ENCODE measurements around the gene TRMT61A. TPM values are rescaled to one million over a fixed set of nuclear protein-coding genes. Genes with fewer than 3 reads are reported as not detected.

The TRMT61A gene
- total and polyA plus RNA-seq, 2 of the 4 experiments (the other 2 are of a cell fraction): 5.7 to 16.2 TPM

DNA sequence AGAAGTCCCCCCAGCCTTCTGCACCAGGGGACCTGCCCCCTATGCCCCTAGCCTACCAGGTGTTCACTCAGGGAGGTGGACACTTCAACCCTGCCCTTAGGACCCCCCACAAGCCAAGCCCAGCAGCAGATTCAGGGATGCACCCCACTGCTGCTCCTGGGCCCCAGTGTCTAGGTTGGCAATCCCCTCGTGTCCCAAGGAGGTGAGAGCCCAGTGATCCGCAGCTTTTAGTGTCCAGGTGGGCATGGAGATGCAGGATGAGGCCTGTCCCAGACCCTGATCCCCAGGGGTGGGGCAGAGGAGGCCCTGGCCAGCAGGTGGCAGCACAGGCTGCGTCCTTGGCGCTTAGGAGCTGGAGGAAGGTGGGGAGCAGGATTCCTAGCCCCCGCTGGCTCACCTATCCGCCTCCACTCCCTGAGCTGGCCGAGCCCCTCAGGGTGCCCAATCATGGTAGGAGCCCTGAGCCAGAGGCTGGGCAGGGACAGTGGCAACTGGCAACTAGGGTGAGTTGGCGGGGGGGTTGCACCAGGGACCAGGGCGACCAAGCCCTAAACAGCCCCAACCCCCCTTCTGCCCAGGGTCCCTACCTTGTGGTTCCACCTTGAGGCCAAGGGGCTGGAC is 10.5 kb upstream of the TRMT61A start:
- Histone ChIP-seq H2AFZ (replicated peaks; ENCODE audit: low read length, poor library complexity) (peak overlapping the region; percentile 71), H4K91ac (ENCODE audit: insufficient read depth, low read depth, low read length) (no peak overlapping the region), H2BK120ac (ENCODE audit: low read depth, low read length) (no peak overlapping the region), H3K36me3 (ENCODE audit: control insufficient read depth, insufficient read depth, low read length) (peaks cover 2% of the 10 kb centered on the region; the same call in 1 of the 2 replicates), H4K20me1 (ENCODE audit: insufficient read depth, low read length) (peaks cover 12% of the 10 kb centered on the region), H4K8ac (ENCODE audit: low read depth in 2 of 2, low read length in 2 of 2) (0 out of 4 replicates have a peak overlapping the region, but pooled peaks of 1 of the 2 experiments have one; percentile 24), H3K4me2 (ENCODE audit: low read depth, low read length) (no peak overlapping the region), H3K4me3 (ENCODE audit: insufficient read depth, low read depth, low read length) (no peak overlapping the region), H2AK5ac (ENCODE audit: low read depth, low read length) (peak overlapping the region; percentile 30; the same call in 1 of the 2 replicates), H2BK20ac (ENCODE audit: low read depth, low read length) (no peak overlapping the region), H3K27me3 (ENCODE audit: control insufficient read depth, insufficient read depth, low read length) (peaks cover 12% of the 10 kb centered on the region), H2BK15ac (ENCODE audit: low read depth, low read length) (no peak overlapping the region), H3K14ac (replicated peaks; ENCODE audit: low read depth, low read length) (no peak overlapping the region), H3K18ac (ENCODE audit: low read depth, low read length) (no peak overlapping the region), H3K23ac (ENCODE audit: low read depth, low read length) (no peak overlapping the region), H3K9me1 (ENCODE audit: insufficient read depth, low read length) (no peaks in the 10 kb centered on the region), H3K4me1 (ENCODE audit: control insufficient read depth, insufficient read depth, low read length) (peaks cover 18% of the 10 kb centered on the region), H3K56ac (ENCODE audit: extremely low read depth, insufficient read depth, low read length) (no peak overlapping the region), H2BK5ac (ENCODE audit: low read depth, low read length, poor library complexity, severe bottlenecking) (no peak overlapping the region), H3K9ac (ENCODE audit: low read depth, low read length) (no peak overlapping the region), H3K27ac (ENCODE audit: insufficient read depth, low read length) (no peak overlapping the region), H3K9me3 (ENCODE audit: control insufficient read depth, insufficient read depth, low read length) (no peaks in the 10 kb centered on the region), H3K4ac (ENCODE audit: low read depth, low read length) (no peak overlapping the region), H3K79me1 (ENCODE audit: low read depth in 1 of 2, low read length in 2 of 2) (peaks cover 0 to 7% of the 10 kb centered on the region in 2 experiments; a peak in 1 of 4 replicates), H4K5ac (ENCODE audit: low read depth, low read length) (no peak overlapping the region), H2AK9ac (replicated peaks; ENCODE audit: low read depth, low read length, poor library complexity) (peak overlapping the region; percentile 60)
- no CpG with 5 or more reads among the region's 9 CpGs for WGBS, 2 experiments (ENCODE audit: extremely low coverage in 2 of 2, insufficient read length in 1 of 2)
- no TSS peak for BruUV-seq (replicated peaks)
- dilution Hi-C loops (cut with HindIII; ENCODE audit: low sequenced_read_pairs, unreplicated experiment) (no loop called here), intact Hi-C loops (cut with micrococcal nuclease) (loop anchor here (1.0 kb wide), 1 partner anchor 28 kb away; no protein-coding TSS in a partner anchor), in situ Hi-C loops (cut with MboI; ENCODE audit: low sequenced_read_pairs) (no loop called here)
- ATAC-seq (ENCODE audit: low read depth): peak; percentile 45
- CTCF ChIA-PET: interaction anchor here (0.5 to 1.5 kb wide), 7 partner anchors 10 to 149 kb away, joined by 3 to 7 read pairs (median 3); partner anchors contain the start of gene TRMT61A
- DNase-seq: peak; percentile 29
- POLR2A ChIA-PET (ENCODE audit: unreplicated experiment): no interaction called here
- no peak for TF ChIP-seq BHLHE40 (IDR thresholded peaks at IDR 0.05; ENCODE audit: low read depth, low read length)
- no peak for TF ChIP-seq MAFK (IDR thresholded peaks at IDR 0.05; ENCODE audit: low read depth, low read length)
- TF ChIP-seq FOS (IDR thresholded peaks at IDR 0.05; ENCODE audit: low read depth, low read length): no peak
- no peak for TF ChIP-seq RFX5 (IDR thresholded peaks at IDR 0.05; ENCODE audit: low read depth, low read length)
- TF ChIP-seq POLR2A (IDR thresholded peaks at IDR 0.05; ENCODE audit: low read depth, low read length): 0 out of 2 replicates have a peak, but pooled peaks have one; percentile 36
- no peak for TF ChIP-seq RCOR1 (IDR thresholded peaks at IDR 0.05; ENCODE audit: insufficient replicate concordance, low read length)
- no peak for TF ChIP-seq CEBPB (IDR thresholded peaks at IDR 0.05; ENCODE audit: low read depth, low read length)
- no peak for TF ChIP-seq MXI1 (IDR thresholded peaks at IDR 0.05; ENCODE audit: borderline replicate concordance, low read depth, low read length)
- TF ChIP-seq RAD21 (IDR thresholded peaks at IDR 0.05; ENCODE audit: low read length): peak; percentile 69
- TF ChIP-seq, protein P1, sequence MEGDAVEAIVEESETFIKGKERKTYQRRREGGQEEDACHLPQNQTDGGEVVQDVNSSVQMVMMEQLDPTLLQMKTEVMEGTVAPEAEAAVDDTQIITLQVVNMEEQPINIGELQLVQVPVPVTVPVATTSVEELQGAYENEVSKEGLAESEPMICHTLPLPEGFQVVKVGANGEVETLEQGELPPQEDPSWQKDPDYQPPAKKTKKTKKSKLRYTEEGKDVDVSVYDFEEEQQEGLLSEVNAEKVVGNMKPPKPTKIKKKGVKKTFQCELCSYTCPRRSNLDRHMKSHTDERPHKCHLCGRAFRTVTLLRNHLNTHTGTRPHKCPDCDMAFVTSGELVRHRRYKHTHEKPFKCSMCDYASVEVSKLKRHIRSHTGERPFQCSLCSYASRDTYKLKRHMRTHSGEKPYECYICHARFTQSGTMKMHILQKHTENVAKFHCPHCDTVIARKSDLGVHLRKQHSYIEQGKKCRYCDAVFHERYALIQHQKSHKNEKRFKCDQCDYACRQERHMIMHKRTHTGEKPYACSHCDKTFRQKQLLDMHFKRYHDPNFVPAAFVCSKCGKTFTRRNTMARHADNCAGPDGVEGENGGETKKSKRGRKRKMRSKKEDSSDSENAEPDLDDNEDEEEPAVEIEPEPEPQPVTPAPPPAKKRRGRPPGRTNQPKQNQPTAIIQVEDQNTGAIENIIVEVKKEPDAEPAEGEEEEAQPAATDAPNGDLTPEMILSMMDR (conservative IDR thresholded peaks at IDR 0.05; ENCODE audit: low read depth, low read length): peak; percentile 76
- TF ChIP-seq MAZ (IDR thresholded peaks at IDR 0.05; ENCODE audit: borderline replicate concordance, low read depth, low read length): peak; percentile 54; the same call in 1 of the 2 replicates
- TF ChIP-seq CHD1 (IDR thresholded peaks at IDR 0.05; ENCODE audit: low read depth, low read length): no peak
- no peak for TF ChIP-seq NFE2L2 (IDR thresholded peaks at IDR 0.05; ENCODE audit: low read depth, low read length)
- peak; percentile 64 for TF ChIP-seq SMC3 (IDR thresholded peaks at IDR 0.05; ENCODE audit: low read depth, low read length)
- TF ChIP-seq, protein P2, sequence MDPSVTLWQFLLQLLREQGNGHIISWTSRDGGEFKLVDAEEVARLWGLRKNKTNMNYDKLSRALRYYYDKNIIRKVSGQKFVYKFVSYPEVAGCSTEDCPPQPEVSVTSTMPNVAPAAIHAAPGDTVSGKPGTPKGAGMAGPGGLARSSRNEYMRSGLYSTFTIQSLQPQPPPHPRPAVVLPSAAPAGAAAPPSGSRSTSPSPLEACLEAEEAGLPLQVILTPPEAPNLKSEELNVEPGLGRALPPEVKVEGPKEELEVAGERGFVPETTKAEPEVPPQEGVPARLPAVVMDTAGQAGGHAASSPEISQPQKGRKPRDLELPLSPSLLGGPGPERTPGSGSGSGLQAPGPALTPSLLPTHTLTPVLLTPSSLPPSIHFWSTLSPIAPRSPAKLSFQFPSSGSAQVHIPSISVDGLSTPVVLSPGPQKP (IDR thresholded peaks at IDR 0.05; ENCODE audit: borderline replicate concordance, low read depth, low read length): no peak
